Neural progenitor cell (in vitro differentiated cells): ENCODE measurements around the gene ANXA11. TPM values are rescaled to one million over a fixed set of nuclear protein-coding genes. Genes with fewer than 3 reads are reported as not detected.

Source experiments
- DNase-seq: peaks from one replicate; pipeline ENCODE4 v3.0.0-alpha.2; 2016; ENCODE audit warnings: low spot score
- H2AFZ ChIP-seq: fragments of 200-600 bp; sonication (generic); replicated peaks from 2 replicates; pipeline ENCODE4 v1.6.1; 2016; ENCODE audit warnings: antibody characterized with exemption
- H3F3A ChIP-seq: fragments of 200-600 bp; sonication (generic); 2 replicates; pipeline ENCODE4 v1.6.1; 2016; ENCODE audit warnings: antibody characterized with exemption, low read depth
- H3K27ac ChIP-seq: fragments of 200-600 bp; sonication (generic); 2 replicates; pipeline ENCODE4 v1.5.1; 2016; ENCODE audit warnings: mild to moderate bottlenecking
- H3K27me3 ChIP-seq: fragments of 200-600 bp; sonication (generic); 2 replicates; pipeline ENCODE4 v1.6.1; 2016; ENCODE audit warnings: mild to moderate bottlenecking, moderate library complexity
- H3K36me3 ChIP-seq: fragments of 200-600 bp; sonication (generic); 2 replicates; pipeline ENCODE4 v1.5.1; 2016
- H3K4me1 ChIP-seq: fragments of 200-600 bp; sonication (generic); 2 replicates; pipeline ENCODE4 v1.6.1; 2016; ENCODE audit warnings: mixed run types
- H3K4me2 ChIP-seq: fragments of 200-600 bp; sonication (generic); 2 replicates; pipeline ENCODE4 v1.6.1; 2016
- H3K4me3 ChIP-seq: fragments of 200-600 bp; sonication (generic); 2 replicates; pipeline ENCODE4 v1.5.1; 2016
- H3K79me2 ChIP-seq: fragments of 200-600 bp; sonication (generic); 2 replicates; pipeline ENCODE4 v1.6.1; 2016; ENCODE audit warnings: low read depth
- H3K9ac ChIP-seq: fragments of 200-600 bp; sonication (generic); 2 replicates; pipeline ENCODE4 v1.6.1; 2016
- H3K9me3 ChIP-seq: fragments of 200-600 bp; sonication (generic); 2 replicates; pipeline ENCODE4 v1.5.1; 2016; ENCODE audit warnings: low read depth
- H4K20me1 ChIP-seq: fragments of 200-600 bp; sonication (generic); 2 replicates; pipeline ENCODE4 v1.6.1; 2016; ENCODE audit warnings: low read depth
- H3K27ac Mint-ChIP-seq: 3 replicates; pipeline ENCODE4 v1.8.0; 2021; ENCODE audit warnings: mixed read lengths
- H3K27me3 Mint-ChIP-seq: 2 replicates; pipeline ENCODE4 v1.8.0; 2022; ENCODE audit warnings: low read depth, mild to moderate bottlenecking, inconsistent platforms, moderate library complexity, mixed read lengths; ENCODE audit not compliant: insufficient read depth
- H3K36me3 Mint-ChIP-seq: 3 replicates; pipeline ENCODE4 v1.8.0; 2021; ENCODE audit warnings: mixed read lengths
- H3K4me1 Mint-ChIP-seq: 3 replicates; pipeline ENCODE4 v1.8.0; 2021; ENCODE audit warnings: mixed read lengths
- H3K4me3 Mint-ChIP-seq: 3 replicates; pipeline ENCODE4 v1.8.0; 2021; ENCODE audit warnings: mild to moderate bottlenecking, moderate library complexity, mixed read lengths
- H3K9me3 Mint-ChIP-seq: 3 replicates; pipeline ENCODE4 v1.8.0; 2020; ENCODE audit warnings: mixed read lengths
- CTCF ChIP-seq: fragments of 200-600 bp; sonication (generic); IDR thresholded peaks from 2 replicates; pipeline ENCODE4 v1.5.1; 2017; ENCODE audit warnings: antibody characterized with exemption, mild to moderate bottlenecking
- EZH2 ChIP-seq: fragments of 200-600 bp; sonication (generic); IDR thresholded peaks from 2 replicates; pipeline ENCODE4 v1.6.1; 2017; ENCODE audit warnings: antibody characterized with exemption, mild to moderate bottlenecking, moderate library complexity
- EZH2phosphoT487 ChIP-seq: fragments of 200-600 bp; sonication (generic); IDR thresholded peaks from 2 replicates; pipeline ENCODE4 v1.6.1; 2017; ENCODE audit warnings: antibody characterized with exemption
- total RNA-seq: library from RNA; depleted of rRNA; stranded (reverse); fragments of >200 nt; gene quantifications from 2 replicates; pipeline ENCODE4 v1.2.3, GENCODE V29; 2015; ENCODE audit warnings: low replicate concordance

ANXA11 gene
- total RNA-seq, 1 donor from 2014 or later: 2.7 TPM

DNA sequence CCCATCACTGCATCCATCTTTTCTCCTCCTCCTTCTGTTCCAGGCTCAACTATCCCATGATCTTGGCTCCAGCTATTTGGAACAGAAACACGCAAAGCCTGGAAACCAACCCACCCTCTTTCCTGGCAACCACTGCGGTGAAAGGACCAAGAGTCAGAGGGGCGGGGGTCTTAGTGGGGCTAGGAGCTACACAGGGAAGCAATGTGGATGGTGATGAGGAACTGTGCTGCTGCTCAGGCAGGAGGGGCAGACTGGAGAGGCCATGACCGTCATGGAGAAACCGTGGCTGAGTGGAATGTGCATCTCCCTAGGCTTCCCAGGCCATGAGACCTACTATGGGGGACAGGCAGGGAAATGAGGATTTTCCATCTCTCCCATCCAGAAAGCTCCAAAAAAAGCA is 47.2 kb downstream of the ANXA11 start:
- TF ChIP-seq CTCF (no peak), EZH2phosphoT487 (no peak), EZH2 (no peak)
- Mint-ChIP-seq H3K4me3 (no peak overlapping the region), H3K27ac (no peak overlapping the region), H3K36me3 (no peaks in the 10 kb centered on the region), H3K9me3 (no peaks in the 10 kb centered on the region), H3K4me1 (peaks cover 28% of the 10 kb centered on the region), H3K27me3 (peaks cover 4% of the 10 kb centered on the region)
- peaks cover 4% of the 10 kb centered on the region for H3K4me1 ChIP-seq
- no peaks in the 10 kb centered on the region for H3F3A ChIP-seq
- H3K9me3 ChIP-seq: no peaks in the 10 kb centered on the region
- no peak overlapping the region for H3K27ac ChIP-seq
- H4K20me1 ChIP-seq: no peaks in the 10 kb centered on the region
- H2AFZ ChIP-seq: no peak overlapping the region
- H3K79me2 ChIP-seq: no peaks in the 10 kb centered on the region
- no peak overlapping the region for H3K9ac ChIP-seq
- no peak overlapping the region for H3K4me3 ChIP-seq
- no peaks in the 10 kb centered on the region for H3K27me3 ChIP-seq
- no peaks in the 10 kb centered on the region for H3K36me3 ChIP-seq
- DNase-seq: no peak
- no peak overlapping the region for H3K4me2 ChIP-seq

DNA sequence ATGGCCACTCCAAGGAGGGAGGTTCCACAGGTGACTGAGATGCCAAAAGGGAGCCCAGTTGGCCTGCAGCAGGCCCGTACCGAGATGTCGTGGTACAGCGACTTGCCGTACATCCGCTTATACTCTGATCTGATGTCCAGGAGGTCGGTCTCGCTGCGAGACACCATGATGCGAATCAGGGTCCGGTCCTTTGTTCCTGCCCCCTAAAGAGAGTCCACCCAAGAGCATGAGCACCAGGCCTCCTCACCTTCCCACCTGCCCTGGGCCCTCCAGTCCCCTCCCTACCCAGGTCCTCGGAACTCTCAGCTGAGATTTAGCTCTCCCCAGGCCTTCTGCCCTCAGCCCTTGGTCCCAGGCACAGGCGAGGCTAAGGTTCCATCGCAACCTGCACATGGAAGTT is 47.8 kb downstream of the ANXA11 start:
- Histone ChIP-seq H2AFZ (no peak overlapping the region), H3K4me3 (no peak overlapping the region), H3K79me2 (no peaks in the 10 kb centered on the region), H3K9ac (no peak overlapping the region), H4K20me1 (no peaks in the 10 kb centered on the region), H3K27me3 (no peaks in the 10 kb centered on the region), H3K9me3 (no peaks in the 10 kb centered on the region), H3K36me3 (no peaks in the 10 kb centered on the region), H3K4me2 (no peak overlapping the region), H3F3A (no peaks in the 10 kb centered on the region), H3K27ac (no peak overlapping the region), H3K4me1 (peaks cover 4% of the 10 kb centered on the region)
- TF ChIP-seq CTCF (no peak), EZH2 (no peak), EZH2phosphoT487 (no peak)
- Mint-ChIP-seq H3K4me1 (peaks cover 28% of the 10 kb centered on the region), H3K4me3 (no peak overlapping the region), H3K9me3 (no peaks in the 10 kb centered on the region), H3K36me3 (no peaks in the 10 kb centered on the region), H3K27ac (no peak overlapping the region), H3K27me3 (peaks cover 4% of the 10 kb centered on the region)
- no peak for DNase-seq

- H3K9me3 Mint-ChIP-seq: no peaks in the 10 kb centered on the region
- DNase-seq: no peak
- Histone ChIP-seq H2AFZ (no peak overlapping the region), H3K4me1 (peaks cover under 1% of the 10 kb centered on the region), H3K27ac (no peak overlapping the region), H3K36me3 (no peaks in the 10 kb centered on the region), H3K9me3 (no peaks in the 10 kb centered on the region), H3K27me3 (no peaks in the 10 kb centered on the region), H4K20me1 (no peaks in the 10 kb centered on the region), H3K4me3 (no peak overlapping the region), H3F3A (no peaks in the 10 kb centered on the region), H3K4me2 (no peak overlapping the region), H3K9ac (no peak overlapping the region), H3K79me2 (no peaks in the 10 kb centered on the region)
- TF ChIP-seq EZH2 (no peak), EZH2phosphoT487 (no peak), CTCF (no peak)
- peaks cover 22% of the 10 kb centered on the region for H3K4me1 Mint-ChIP-seq
- no peak overlapping the region for H3K4me3 Mint-ChIP-seq
- H3K27ac Mint-ChIP-seq: no peak overlapping the region
- peaks cover 4% of the 10 kb centered on the region for H3K27me3 Mint-ChIP-seq
- no peaks in the 10 kb centered on the region for H3K36me3 Mint-ChIP-seq
These were observed 49.1 kb downstream of the ANXA11 start for GRCh38 chr10:80156216-80156615.
